Osteoblast (primary cell): ENCODE data around the gene IRF7. TPM values are rescaled to one million over a fixed set of nuclear protein-coding genes. Genes with fewer than 3 reads are reported as not detected.

ENCODE experiments used
- small RNA-seq: library from RNA; depleted of rRNA; stranded (forward); fragments of <200 nt; gene quantifications from one replicate; pipeline ENCODE3, GENCODE V24; 2012
- total RNA-seq: library from RNA; depleted of rRNA; stranded (reverse); fragments of >200 nt; gene quantifications from 2 replicates; pipeline ENCODE4 v1.2.3, GENCODE V29; 2012

Gene IRF7
- total RNA-seq, 1 donor = 21.4 TPM

Small RNAs within 50 kb of the gene (small RNA-seq; reads per million reads assigned to genes)
- 20.1 reads per million, percentile 94 among the genes with 10 or more reads in this experiment for gene MIR210

Other genes starting within 250 kb of the IRF7 start
- gene B4GALNT4, start 246.5 kb downstream of the IRF7 start, total RNA-seq = 0.88 and 2.2 TPM in 2 replicates
- 0.88 and 2.5 TPM in 2 replicates for gene PKP3, start 221.7 kb downstream of the IRF7 start, total RNA-seq
- gene SIGIRR, start 201.0 kb downstream of the IRF7 start, total RNA-seq = 10.9 and 14.5 TPM in 2 replicates
- gene ANO9, start 173.9 kb downstream of the IRF7 start, total RNA-seq = under 0.01 TPM in 1 of 2 replicates, not detected in the other
- 33.0 and 36.2 TPM in 2 replicates for gene PTDSS2, start 165.7 kb downstream of the IRF7 start, total RNA-seq
- 441 and 506 TPM in 2 replicates for gene RNH1, start 108.7 kb downstream of the IRF7 start, total RNA-seq
- 28.6 and 35.7 TPM in 2 replicates for gene HRAS, start 80.4 kb downstream of the IRF7 start, total RNA-seq
- gene LRRC56, start 78.4 kb downstream of the IRF7 start, total RNA-seq = 0.88 and 1.1 TPM in 2 replicates
- 0.29 and 0.36 TPM in 2 replicates for gene LMNTD2, start 55.2 kb downstream of the IRF7 start, total RNA-seq
- 2.4 and 6.2 TPM in 2 replicates for gene RASSF7, start 55.0 kb downstream of the IRF7 start, total RNA-seq
- 23.9 and 27.5 TPM in 2 replicates for gene PHRF1, start 39.5 kb downstream of the IRF7 start, total RNA-seq
- not detected in 2 replicates for gene CDHR5, start 9.0 kb upstream of the IRF7 start, total RNA-seq
- gene SCT, start 11.2 kb upstream of the IRF7 start, total RNA-seq = not detected in 2 replicates
- gene DRD4, start 21.3 kb upstream of the IRF7 start, total RNA-seq = under 0.01 TPM in 1 of 2 replicates, not detected in the other
- 38.0 and 44.2 TPM in 2 replicates for gene DEAF1, start 79.3 kb upstream of the IRF7 start, total RNA-seq
- gene TMEM80, start 79.9 kb upstream of the IRF7 start, total RNA-seq = 17.4 and 21.2 TPM in 2 replicates
- gene EPS8L2, start 90.3 kb upstream of the IRF7 start, total RNA-seq = 29.7 and 30.1 TPM in 2 replicates
- gene TALDO1, start 131.5 kb upstream of the IRF7 start, total RNA-seq = 204 TPM in 2 replicates
- gene GATD1, start 161.5 kb upstream of the IRF7 start, total RNA-seq = 31.5 and 37.3 TPM in 2 replicates
- gene CEND1, start 174.1 kb upstream of the IRF7 start, total RNA-seq = not detected in 2 replicates
- 8.0 and 9.0 TPM in 2 replicates for gene SLC25A22, start 182.3 kb upstream of the IRF7 start, total RNA-seq
- gene PIDD1, start 189.3 kb upstream of the IRF7 start, total RNA-seq = 5.9 and 6.5 TPM in 2 replicates
- gene RPLP2, start 194.0 kb upstream of the IRF7 start, total RNA-seq = 227 and 386 TPM in 2 replicates
- 32.1 and 32.6 TPM in 2 replicates for gene PNPLA2, start 203.0 kb upstream of the IRF7 start, total RNA-seq
- 0.59 and 0.72 TPM in 2 replicates for gene CRACR2B, start 212.0 kb upstream of the IRF7 start, total RNA-seq
- gene CD151, start 217.0 kb upstream of the IRF7 start, total RNA-seq = 366 and 416 TPM in 2 replicates
- 47.4 and 60.8 TPM in 2 replicates for gene POLR2L, start 226.6 kb upstream of the IRF7 start, total RNA-seq
- 168 and 186 TPM in 2 replicates for gene TSPAN4, start 226.9 kb upstream of the IRF7 start, total RNA-seq